Measurements from ENCODE around the gene CASP7.

CASP7 gene

GRCh38 chr10:113666682-113667252, 12.9 kb upstream of the CASP7 start:
- peak; percentile 72 for DNase-seq

GRCh38 chr10:113680190-113681111, 739 bp downstream of the CASP7 start:
- peak; percentile 23 for DNase-seq

GRCh38 chr10:113681533-113682470, 2.1 kb downstream of the CASP7 start:
- DNase-seq: peak; percentile 69

- no peak for DNase-seq
Measured at GRCh38 chr10:113683300-113683699, 3.6 kb downstream of the CASP7 start.

- no peak for DNase-seq
Measured at GRCh38 chr10:113686028-113686427, 6.3 kb downstream of the CASP7 start.

- DNase-seq: no peak
Measured at GRCh38 chr10:113687037-113687436, 7.3 kb downstream of the CASP7 start.

GRCh38 chr10:113689057-113689456, 9.3 kb downstream of the CASP7 start:
- no peak for DNase-seq

GRCh38 chr10:113689574-113689973, 9.9 kb downstream of the CASP7 start:
- DNase-seq: no peak

- no peak for DNase-seq
Measured at GRCh38 chr10:113690749-113691148, 11.0 kb downstream of the CASP7 start.

- DNase-seq: no peak
Measured at GRCh38 chr10:113691381-113691780, 11.7 kb downstream of the CASP7 start.

- DNase-seq: no peak
Measured at GRCh38 chr10:113692271-113692670, 12.6 kb downstream of the CASP7 start.

- DNase-seq: no peak
Measured at GRCh38 chr10:113693348-113693747, 13.6 kb downstream of the CASP7 start.

GRCh38 chr10:113695691-113696090, 16.0 kb downstream of the CASP7 start:
- no peak for DNase-seq

- DNase-seq: no peak
Measured at GRCh38 chr10:113697595-113697994, 17.9 kb downstream of the CASP7 start.

GRCh38 chr10:113704637-113705343, 25.1 kb downstream of the CASP7 start:
- DNase-seq: peak; percentile 24

GRCh38 chr10:113705344-113705652, 25.6 kb downstream of the CASP7 start:
- DNase-seq: no peak

- DNase-seq: no peak
Measured at GRCh38 chr10:113706623-113707022, 26.9 kb downstream of the CASP7 start.

- no peak for DNase-seq
Measured at GRCh38 chr10:113708640-113709039, 28.9 kb downstream of the CASP7 start.

- DNase-seq: no peak
Measured at GRCh38 chr10:113709221-113709838, 29.6 kb downstream of the CASP7 start.

GRCh38 chr10:113711142-113711541, 31.4 kb downstream of the CASP7 start:
- DNase-seq: no peak

- no peak for DNase-seq
Measured at GRCh38 chr10:113712024-113712423, 32.3 kb downstream of the CASP7 start.
